Heart right ventricle (tissue), 16 donors: ENCODE data around the gene ITPR3. TPM values are rescaled to one million over a fixed set of nuclear protein-coding genes. Genes with fewer than 3 reads are reported as not detected.
"Not testable (repeated sequence)": the region's sequence is repeated elsewhere in the genome, so short reads cannot be mapped to it uniquely, and the experiment has no call there.

Source experiments
- ATAC-seq, 8 donors: fragments of 200-7000 bp; cut with Tn5 transposase; one replicate each; pipeline ENCODE4 v1.9.1; 2020; ENCODE audit warnings: mild to moderate bottlenecking in 8 of 8, moderate library complexity in 8 of 8, moderate number of reproducible peaks in 1 of 8
- DNase-seq, 2 donors: peaks; one replicate each; pipeline ENCODE4 v3.0.0-alpha.2; 2020
- H3K27ac ChIP-seq, 10 donors: fragments of 200-600 bp; sonication (generic) in 2 of 10; one replicate each; pipeline versions ENCODE4 v1.5.0 to v1.8.0; 2020 to 2022; ENCODE audit warnings: mild to moderate bottlenecking in 3 of 10
- H3K27me3 ChIP-seq, 7 donors: fragments of 200-600 bp; one replicate each; pipeline ENCODE4 v1.8.0; 2021 to 2022; ENCODE audit warnings: mild to moderate bottlenecking in 2 of 7
- H3K36me3 ChIP-seq, 9 donors: fragments of 200-600 bp; sonication (generic) in 1 of 9; one replicate each; pipeline versions ENCODE4 v1.5.0 to v1.8.0; 2020 to 2022; ENCODE audit warnings: mild to moderate bottlenecking in 2 of 9
- H3K4me1 ChIP-seq, 9 donors: fragments of 200-600 bp; sonication (generic) in 1 of 9; one replicate each; pipeline versions ENCODE4 v1.5.0 to v1.8.0; 2020 to 2022; ENCODE audit warnings: mild to moderate bottlenecking in 4 of 9
- H3K4me3 ChIP-seq, 10 donors: fragments of 200-600 bp; sonication (generic) in 2 of 10; one replicate each; pipeline versions ENCODE4 v1.5.0 to v1.8.0; 2020 to 2022; ENCODE audit warnings: mild to moderate bottlenecking in 7 of 10, moderate library complexity in 2 of 10
- H3K9me3 ChIP-seq, 11 donors: fragments of 200-600 bp in 10 of 11; sonication (generic) in 2 of 11; one replicate each; pipeline versions ENCODE4 v1.5.0 to v1.8.0; 2013 to 2022; ENCODE audit warnings: mild to moderate bottlenecking in 2 of 11, control low read depth in 1 of 11, moderate library complexity in 1 of 11
- WGBS, 2 donors: extraction: QIAGEN DNeasy Blood & Tissue Kit; methylation state at CpG; one replicate each; pipeline ENCODE4 v1.1.7; 2013; ENCODE audit warnings: inconsistent platforms in 1 of 2; 5-methylcytosine and 5-hydroxymethylcytosine counted together
- intact Hi-C, 10 donors: fragments of 100-400 bp; cut with DNase I; formaldehyde crosslinking; loops; one replicate each; pipeline versions ENCODE4 v1.11.1 to v1.14.2; 2022
- polyA plus RNA-seq, 2 donors: library from polyadenylated mRNA; stranded (reverse); fragments of 200-250 nt; gene quantifications; one replicate each; pipeline ENCODE4 v1.2.3, GENCODE V29; 2013
- total RNA-seq, 10 donors: library from RNA; stranded (reverse); fragmentation: NEBNext Ultra II Directional in 3 of 10; extraction: Animal tissue kit (Norgen Biotek cat#: 25700) in 3 of 10; gene quantifications; one replicate each; pipeline versions ENCODE4 v1.2.1 to v1.2.4, GENCODE V29; 2021 to 2023
- TF ChIP-seq, protein P1 (sequence below), 9 donors: fragments of 200-600 bp; sonication (generic) in 2 of 9; IDR thresholded peaks; one replicate each; pipeline versions ENCODE4 v1.5.0 to v1.8.0; 2021 to 2022; ENCODE audit warnings: antibody characterized with exemption in 9 of 9, mild to moderate bottlenecking in 5 of 9, moderate library complexity in 1 of 9
- donor health status: Arrhythmogenic right ventricular cardiomyopathy.
- donor health status: ischemic (EF 13 %, LVEDD 7.1; RV severe dilation, severe dysfunction).
- donor health status: healthy with polysubstance abuse.
- donor health status: DM: no; HTN: yes; CAD: no.
- donor health status: DM: no; HTN: no; CAD: no.
- donor health status: ischemic (EF 25% LVEDD 6.9; RV normal size, moderate dysfunction).
- donor health status: ischemic (EF 25% LVEDD 5.7; RV mildly dilated, moderate dysfunction).
- donor health status: healthy.
- donor health status: DM: yes; HTN: yes; CAD: no.
- donor health status: Ischemic cardiomyopathy.
- donor health status: ischemic (EF 35%, LVEDD 5.7; RV mildly dilated, moderate dysfunction).
- donor health status: nonischemic (EF 11% LVEDD 7.7; RV severe dilation, severe dysfunction).
- donor health status: DM: yes; HTN: yes; CAD: no.
- donor health status: PGD.
- donor health status: ischemic (EF 29% LVEDD 5.4; RV normal size, mild dysfunction).
- donor health status: nonischemic (EF 23%, LVEDD 6.1; RV moderate dilation, normal function).

The ITPR3 gene
- total and polyA plus RNA-seq, 12 donors = 3.2 to 16.7 (median 6.0) TPM

DNA sequence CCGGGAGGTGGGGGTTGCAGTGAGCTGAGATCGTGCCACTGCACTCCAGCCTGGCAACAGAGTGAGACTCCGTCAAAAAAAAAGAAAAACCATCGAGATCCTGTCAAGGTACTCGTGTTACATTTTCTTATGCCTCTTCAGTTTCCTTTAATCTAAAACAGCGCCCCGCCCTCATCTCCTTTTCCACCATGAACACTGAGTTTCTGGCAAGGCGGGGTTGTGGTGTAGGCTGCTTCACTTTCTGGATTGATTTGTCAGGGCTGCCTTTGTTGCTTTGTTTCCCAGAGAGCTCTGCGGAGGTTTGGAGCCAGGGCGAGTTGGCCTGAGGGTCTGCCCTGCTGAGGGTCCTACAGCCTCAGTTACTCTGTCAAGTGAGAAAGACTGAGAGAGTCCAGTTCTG is 8.9 kb downstream of the ITPR3 start:
- whole genome bisulfite sequencing, 2 donors = 84 to 85% methylated on average over 10 of the region's 10 CpGs
- Histone ChIP-seq H3K27me3 (peaks cover 0 to 13% (median 0%) of the 10 kb centered on the region in 7 donors), H3K27ac (no peak overlapping the region), H3K9me3 (no peaks in the 10 kb centered on the region), H3K36me3 (peaks cover 0 to 12% (median 0%) of the 10 kb centered on the region in 9 donors), H3K4me1 (peaks cover 9 to 36% (median 24%) of the 10 kb centered on the region in 9 donors), H3K4me3 (no peak overlapping the region)
- intact Hi-C loops = loop anchor here in 6 of 10 donors (5.0 to 10.0 kb wide), 3 partner anchors 42 to 45 kb away; partner anchors contain the start of gene BAK1 (in 1 of the 6)
- no peak for ATAC-seq
- TF ChIP-seq, protein P1, sequence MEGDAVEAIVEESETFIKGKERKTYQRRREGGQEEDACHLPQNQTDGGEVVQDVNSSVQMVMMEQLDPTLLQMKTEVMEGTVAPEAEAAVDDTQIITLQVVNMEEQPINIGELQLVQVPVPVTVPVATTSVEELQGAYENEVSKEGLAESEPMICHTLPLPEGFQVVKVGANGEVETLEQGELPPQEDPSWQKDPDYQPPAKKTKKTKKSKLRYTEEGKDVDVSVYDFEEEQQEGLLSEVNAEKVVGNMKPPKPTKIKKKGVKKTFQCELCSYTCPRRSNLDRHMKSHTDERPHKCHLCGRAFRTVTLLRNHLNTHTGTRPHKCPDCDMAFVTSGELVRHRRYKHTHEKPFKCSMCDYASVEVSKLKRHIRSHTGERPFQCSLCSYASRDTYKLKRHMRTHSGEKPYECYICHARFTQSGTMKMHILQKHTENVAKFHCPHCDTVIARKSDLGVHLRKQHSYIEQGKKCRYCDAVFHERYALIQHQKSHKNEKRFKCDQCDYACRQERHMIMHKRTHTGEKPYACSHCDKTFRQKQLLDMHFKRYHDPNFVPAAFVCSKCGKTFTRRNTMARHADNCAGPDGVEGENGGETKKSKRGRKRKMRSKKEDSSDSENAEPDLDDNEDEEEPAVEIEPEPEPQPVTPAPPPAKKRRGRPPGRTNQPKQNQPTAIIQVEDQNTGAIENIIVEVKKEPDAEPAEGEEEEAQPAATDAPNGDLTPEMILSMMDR (IDR thresholded peaks at IDR 0.05) = no peak
- DNase-seq = no peak

DNA sequence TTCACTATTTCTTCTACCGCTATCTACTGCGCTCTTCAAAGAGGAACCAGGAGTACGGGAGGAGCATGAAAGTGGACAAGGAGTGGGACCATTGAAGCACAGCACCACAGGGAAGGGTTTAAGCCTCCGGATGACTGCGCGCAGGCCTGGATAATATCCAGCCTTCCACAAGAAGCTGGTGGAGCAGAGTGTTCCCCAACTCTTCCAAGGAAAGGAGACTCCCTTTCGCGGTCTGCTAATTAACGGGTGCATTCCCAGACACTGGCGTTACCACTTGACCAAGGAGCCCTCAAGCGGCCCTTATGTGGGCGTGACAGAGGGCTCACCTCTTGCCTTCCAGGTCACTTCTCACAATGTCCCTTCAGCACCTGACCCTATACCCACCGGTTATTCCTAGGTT is 10.4 kb downstream of the ITPR3 start:
- DNase-seq, H3K9me3 ChIP-seq, H3K27ac ChIP-seq, ATAC-seq, H3K4me3 ChIP-seq: not testable (repeated sequence)
- peaks cover 0 to 12% (median 0%) of the 10 kb centered on the region in 9 donors for H3K36me3 ChIP-seq
- intact Hi-C loops = loop anchor here in 6 of 10 donors (5.0 to 10.0 kb wide), 3 partner anchors 41 to 47 kb away; partner anchors contain the start of gene BAK1 (in 1 of the 6)
- peaks cover 0 to 13% (median 0%) of the 10 kb centered on the region in 7 donors for H3K27me3 ChIP-seq
- peaks cover 9 to 41% (median 28%) of the 10 kb centered on the region in 9 donors for H3K4me1 ChIP-seq
- 96 to 97% methylated on average over 13 of the region's 13 CpGs for WGBS, 2 donors

DNA sequence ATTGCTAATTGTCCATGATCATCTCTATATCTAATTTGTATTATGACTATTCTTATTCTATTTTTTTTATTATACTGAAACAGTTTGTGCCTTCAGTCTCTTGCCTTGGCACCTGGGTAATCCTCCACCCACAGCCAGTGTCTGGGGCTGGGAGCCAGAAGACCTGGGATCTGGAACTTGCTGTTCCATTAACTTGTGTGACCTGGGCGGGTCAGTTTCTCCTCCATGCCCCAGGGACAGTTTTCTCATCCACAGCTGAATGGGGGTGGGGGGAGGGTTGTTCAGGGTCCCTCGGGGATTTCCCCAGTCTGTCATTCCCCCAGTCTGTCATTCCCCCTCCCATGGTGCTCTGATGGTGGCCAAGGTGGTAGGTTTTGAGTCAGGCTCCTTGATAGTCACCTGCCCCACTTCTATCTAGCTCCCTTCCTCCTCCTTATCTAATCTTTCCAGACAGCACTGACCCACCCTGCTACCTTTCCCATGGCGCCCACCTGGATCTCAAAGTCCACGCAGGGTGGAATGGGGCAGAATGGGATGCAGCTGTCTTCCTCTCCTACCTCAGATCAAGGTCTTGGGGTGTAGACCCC is 10.9 kb downstream of the ITPR3 start:
- Histone ChIP-seq H3K27ac (peak overlapping the region in 3 of 10 donors; percentile 20 to 67 (median 40)), H3K36me3 (peaks cover 0 to 8% (median 0%) of the 10 kb centered on the region in 9 donors), H3K27me3 (peaks cover 0 to 13% (median 0%) of the 10 kb centered on the region in 7 donors), H3K4me1 (peaks cover 9 to 41% (median 28%) of the 10 kb centered on the region in 9 donors), H3K9me3 (no peaks in the 10 kb centered on the region), H3K4me3 (no peak overlapping the region)
- WGBS, 2 donors = 89 to 95% methylated on average over 4 of the region's 4 CpGs
- DNase-seq = no peak
- no peak for ATAC-seq
- intact Hi-C loops = loop anchor here in 6 of 10 donors (2.0 to 10.0 kb wide), 4 partner anchors 40 to 47 kb away; partner anchors contain the start of gene BAK1 (in 1 of the 6)
- TF ChIP-seq, protein P1 (IDR thresholded peaks at IDR 0.05) = no peak

DNA sequence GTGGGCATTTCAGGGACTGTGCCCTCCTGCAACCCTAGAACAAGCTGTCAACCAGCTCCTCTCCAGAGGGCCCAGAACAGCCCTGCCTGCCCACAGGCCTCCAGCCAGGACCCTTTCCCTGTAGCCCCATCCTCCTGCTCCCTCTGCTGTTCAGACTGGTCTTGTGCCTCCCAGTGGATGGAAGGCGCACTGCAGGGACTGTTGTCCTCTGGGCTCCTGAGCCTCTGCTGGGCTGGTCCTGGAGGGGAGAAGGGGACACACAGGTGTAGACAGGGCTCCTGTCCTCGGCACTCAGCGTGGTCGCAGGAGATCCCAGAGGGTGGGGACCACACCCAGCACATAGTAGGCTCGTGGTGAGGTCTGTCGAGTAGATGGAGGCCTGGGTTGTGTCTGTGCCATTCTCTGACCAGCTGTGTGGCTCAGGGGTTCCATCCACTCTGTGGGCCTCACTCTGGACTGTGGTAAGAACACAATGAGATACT is 11.5 kb downstream of the ITPR3 start:
- peaks cover 9 to 37% (median 28%) of the 10 kb centered on the region in 9 donors for H3K4me1 ChIP-seq
- ATAC-seq = peak; percentile 16 to 63 (median 34)
- peaks cover 0 to 13% (median 0%) of the 10 kb centered on the region in 7 donors for H3K27me3 ChIP-seq
- DNase-seq = peak; percentile 41 to 48
- peak overlapping the region in 1 of 10 donors; percentile 47 for H3K4me3 ChIP-seq
- peak overlapping the region in 6 of 10 donors; percentile 20 to 67 (median 48) for H3K27ac ChIP-seq
- TF ChIP-seq, protein P1 (IDR thresholded peaks at IDR 0.05) = peak in 8 of 9 donors; percentile 47 to 75 (median 64)
- WGBS, 2 donors = 62 to 70% methylated on average over 6 of the region's 6 CpGs
- H3K36me3 ChIP-seq = peaks cover 0 to 2% (median 0%) of the 10 kb centered on the region in 9 donors
- intact Hi-C loops = loop anchor here in 6 of 10 donors (2.0 to 10.0 kb wide), 4 partner anchors 40 to 48 kb away; partner anchors contain the start of gene BAK1 (in 1 of the 6)
- H3K9me3 ChIP-seq = no peaks in the 10 kb centered on the region
